Measurements from ENCODE around the gene IFITM2.
"Not testable (repeated sequence)": the region's sequence is repeated elsewhere in the genome, so short reads cannot be mapped to it uniquely, and the experiment has no call there.

Gene IFITM2

DNA sequence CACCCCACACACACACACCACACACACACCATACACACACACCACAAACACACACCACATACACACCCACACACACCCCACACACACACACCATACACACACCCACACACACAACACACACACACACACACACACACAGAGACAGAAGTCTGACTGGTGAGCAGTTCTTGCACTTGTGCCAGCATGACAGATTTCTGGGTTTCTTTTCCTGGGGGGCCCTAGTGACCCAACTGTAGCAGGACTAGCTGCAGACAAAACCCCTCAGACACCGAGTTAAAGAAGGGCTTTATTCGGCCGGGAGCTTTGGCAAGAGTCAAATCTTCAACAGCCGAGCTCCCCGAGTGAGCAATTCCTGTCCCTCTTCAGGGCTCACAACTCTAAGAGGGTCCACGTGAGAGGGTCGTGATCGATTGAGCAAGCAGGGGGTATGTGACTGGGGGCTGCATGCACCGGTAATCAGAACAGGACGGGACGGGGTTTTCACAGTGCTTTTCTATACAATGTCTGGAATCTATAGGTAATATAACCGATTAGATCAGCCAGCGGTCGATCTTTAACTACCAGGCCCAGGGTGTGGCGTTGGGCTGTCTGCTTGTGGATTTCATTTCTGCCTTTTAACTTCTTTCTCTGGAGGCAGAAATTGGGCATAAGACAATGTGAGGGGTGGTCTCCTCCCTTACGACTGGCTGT, 42.6 kb downstream of the IFITM2 start:
- H3K27ac ChIP-seq (ENCODE audit: low read depth in 2 of 2, low read length in 2 of 2), result peak overlapping the region in 1 of 2 donors; percentile 31
- H3K36me3 ChIP-seq (ENCODE audit: control insufficient read depth in 2 of 2, insufficient read depth in 2 of 2, low read length in 2 of 2); H3K4me3 ChIP-seq (ENCODE audit: low read length in 2 of 2); H3K27me3 ChIP-seq (ENCODE audit: control insufficient read depth in 2 of 2, insufficient read depth in 2 of 2, low read length in 2 of 2); H3K9me3 ChIP-seq (ENCODE audit: control insufficient read depth in 2 of 2, low read length in 2 of 2); H3K9ac ChIP-seq (ENCODE audit: low read depth in 1 of 2, low read length in 2 of 2): not testable (repeated sequence)
- H3K4me1 ChIP-seq (ENCODE audit: control insufficient read depth in 2 of 2, insufficient read depth in 2 of 2, low read length in 2 of 2), result peaks cover 10 to 16% of the 10 kb centered on the region in 2 donors

DNA sequence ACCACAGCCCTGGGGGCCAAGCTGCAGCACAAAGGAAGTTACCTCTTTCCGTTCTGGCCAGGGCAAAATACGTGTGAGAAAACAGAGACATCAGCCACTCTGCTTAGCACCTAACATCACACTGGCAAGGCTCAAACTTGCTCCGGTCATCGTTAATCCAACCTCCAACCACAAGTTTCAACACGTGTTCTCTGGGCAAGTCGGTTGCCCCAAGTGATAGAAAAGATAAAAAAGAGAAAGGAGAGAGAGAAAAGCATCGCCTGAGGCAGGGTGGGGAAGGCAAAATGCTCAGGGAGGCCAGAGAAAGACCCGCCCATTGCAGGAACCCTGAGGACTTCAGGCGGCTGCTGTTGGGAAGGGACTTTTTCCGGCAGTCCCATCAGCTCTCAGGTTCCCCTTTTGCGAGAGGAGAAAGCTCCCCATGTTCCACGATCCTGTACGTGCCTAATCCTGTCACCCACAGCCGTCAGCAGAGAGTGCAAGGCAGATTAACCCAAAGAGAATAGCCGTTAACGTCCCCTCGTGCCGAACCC, 43.2 kb downstream of the IFITM2 start:
- no peaks in the 10 kb centered on the region for H3K9me3 ChIP-seq (ENCODE audit: control insufficient read depth in 2 of 2, low read length in 2 of 2)
- H3K4me3 ChIP-seq (ENCODE audit: low read length in 2 of 2), result no peak overlapping the region
- peak overlapping the region in 1 of 2 donors; percentile 45 for H3K9ac ChIP-seq (ENCODE audit: low read depth in 1 of 2, low read length in 2 of 2)
- H3K4me1 ChIP-seq (ENCODE audit: control insufficient read depth in 2 of 2, insufficient read depth in 2 of 2, low read length in 2 of 2), result peaks cover 15 to 22% of the 10 kb centered on the region in 2 donors
- no peaks in the 10 kb centered on the region for H3K36me3 ChIP-seq (ENCODE audit: control insufficient read depth in 2 of 2, insufficient read depth in 2 of 2, low read length in 2 of 2)
- H3K27me3 ChIP-seq (ENCODE audit: control insufficient read depth in 2 of 2, insufficient read depth in 2 of 2, low read length in 2 of 2), result no peaks in the 10 kb centered on the region
- peak overlapping the region in 1 of 2 donors; percentile 31 for H3K27ac ChIP-seq (ENCODE audit: low read depth in 2 of 2, low read length in 2 of 2)

DNA sequence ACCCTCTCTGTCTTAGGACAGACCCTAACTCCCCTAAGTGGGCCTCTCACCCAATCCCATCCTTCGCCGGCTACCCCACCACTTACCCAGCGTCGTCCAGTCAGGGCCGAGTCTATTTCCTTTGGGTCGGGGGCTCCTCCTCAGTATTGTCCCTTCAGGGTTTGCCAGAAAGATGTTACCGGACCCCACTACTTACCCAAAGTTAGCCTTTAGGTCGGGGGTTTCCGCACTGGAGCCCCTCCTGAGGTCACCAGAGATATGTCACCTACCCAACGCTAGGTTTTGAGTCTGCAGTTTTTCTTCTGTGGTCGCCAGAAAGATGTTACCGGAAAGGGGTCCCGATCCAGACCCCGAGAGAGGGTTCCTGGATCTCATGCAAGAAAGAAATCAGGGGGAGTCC, 43.8 kb downstream of the IFITM2 start:
- no peaks in the 10 kb centered on the region for H3K9me3 ChIP-seq (ENCODE audit: control insufficient read depth in 2 of 2, low read length in 2 of 2)
- no peak overlapping the region for H3K27ac ChIP-seq (ENCODE audit: low read depth in 2 of 2, low read length in 2 of 2)
- no peak overlapping the region for H3K4me3 ChIP-seq (ENCODE audit: low read length in 2 of 2)
- H3K27me3 ChIP-seq (ENCODE audit: control insufficient read depth in 2 of 2, insufficient read depth in 2 of 2, low read length in 2 of 2), result no peaks in the 10 kb centered on the region
- H3K4me1 ChIP-seq (ENCODE audit: control insufficient read depth in 2 of 2, insufficient read depth in 2 of 2, low read length in 2 of 2), result peaks cover 15 to 22% of the 10 kb centered on the region in 2 donors
- H3K9ac ChIP-seq (ENCODE audit: low read depth in 1 of 2, low read length in 2 of 2), result no peak overlapping the region
- no peaks in the 10 kb centered on the region for H3K36me3 ChIP-seq (ENCODE audit: control insufficient read depth in 2 of 2, insufficient read depth in 2 of 2, low read length in 2 of 2)

DNA sequence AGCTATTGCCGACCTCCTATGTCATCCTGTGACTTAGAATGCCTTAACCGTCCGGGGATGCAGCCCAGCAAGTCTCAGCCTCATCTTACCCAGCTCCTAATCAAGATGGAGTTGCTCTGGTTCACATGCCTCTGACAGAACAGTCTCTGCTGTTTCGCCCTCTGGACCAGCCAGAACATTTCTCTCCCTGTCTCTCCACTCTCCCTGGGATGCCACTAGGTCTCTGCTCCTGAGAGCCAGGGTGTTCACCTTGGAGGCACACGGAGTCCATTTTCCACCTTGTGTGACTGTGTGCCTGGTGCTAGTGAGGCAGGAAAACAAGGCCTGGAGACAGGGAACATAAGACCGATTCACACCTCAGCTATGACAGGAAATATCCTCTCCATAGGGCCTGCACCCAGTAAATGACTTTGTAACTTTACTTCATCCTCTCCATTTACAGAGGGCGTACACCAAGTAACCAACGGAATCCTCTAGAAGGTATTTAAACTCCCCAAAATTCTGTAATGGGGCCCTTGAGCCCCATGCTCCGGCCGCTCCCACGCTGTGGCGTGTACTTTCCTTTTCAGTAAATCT, 44.9 kb downstream of the IFITM2 start:
- H3K27ac ChIP-seq (ENCODE audit: low read depth in 2 of 2, low read length in 2 of 2), result peak overlapping the region; percentile 73 to 78
- H3K27me3 ChIP-seq (ENCODE audit: control insufficient read depth in 2 of 2, insufficient read depth in 2 of 2, low read length in 2 of 2), result peaks cover 0 to 5% of the 10 kb centered on the region in 2 donors
- no peak overlapping the region for H3K4me3 ChIP-seq (ENCODE audit: low read length in 2 of 2)
- peak overlapping the region in 1 of 2 donors; percentile 36 for H3K9ac ChIP-seq (ENCODE audit: low read depth in 1 of 2, low read length in 2 of 2)
- peaks cover 15 to 22% of the 10 kb centered on the region in 2 donors for H3K4me1 ChIP-seq (ENCODE audit: control insufficient read depth in 2 of 2, insufficient read depth in 2 of 2, low read length in 2 of 2)
- no peaks in the 10 kb centered on the region for H3K9me3 ChIP-seq (ENCODE audit: control insufficient read depth in 2 of 2, low read length in 2 of 2)
- no peaks in the 10 kb centered on the region for H3K36me3 ChIP-seq (ENCODE audit: control insufficient read depth in 2 of 2, insufficient read depth in 2 of 2, low read length in 2 of 2)

DNA sequence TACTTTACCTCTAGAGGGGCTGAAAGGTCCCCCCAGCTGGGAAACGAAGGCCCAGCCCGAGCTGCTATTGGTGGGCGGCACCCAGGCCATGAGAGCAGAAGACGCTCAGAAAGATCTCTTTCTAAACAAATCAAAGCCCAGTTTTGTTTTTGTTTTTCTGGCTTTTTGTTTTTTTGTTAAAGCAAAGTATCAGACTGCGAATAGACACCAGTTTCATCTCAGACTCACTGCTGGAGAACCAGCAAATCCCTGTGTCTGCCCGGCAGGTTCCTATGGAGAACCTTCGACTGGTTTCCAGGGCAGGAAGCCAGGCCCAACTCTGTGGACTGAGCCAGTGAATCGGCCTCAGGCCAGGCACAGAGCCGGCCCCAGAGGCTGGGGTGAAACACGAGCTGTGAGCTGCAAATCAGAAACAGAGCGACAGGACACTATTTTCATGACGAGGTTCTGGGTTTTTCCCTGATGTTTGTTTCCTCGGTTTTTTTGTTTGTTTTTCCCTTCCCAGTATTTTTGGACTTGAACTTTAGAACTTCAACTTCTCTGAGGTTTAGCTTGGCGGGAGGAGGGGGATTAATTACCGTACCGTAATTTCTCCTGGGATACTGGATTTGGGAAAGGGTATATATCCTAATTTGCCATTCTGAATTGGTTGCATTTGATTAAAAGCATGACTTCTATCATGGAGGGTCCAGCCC, 45.7 kb downstream of the IFITM2 start:
- Histone ChIP-seq H3K9ac (ENCODE audit: low read depth in 1 of 2, low read length in 2 of 2) (peak overlapping the region in 1 of 2 donors; percentile 36), H3K4me3 (ENCODE audit: low read length in 2 of 2) (no peak overlapping the region), H3K9me3 (ENCODE audit: control insufficient read depth in 2 of 2, low read length in 2 of 2) (no peaks in the 10 kb centered on the region), H3K36me3 (ENCODE audit: control insufficient read depth in 2 of 2, insufficient read depth in 2 of 2, low read length in 2 of 2) (no peaks in the 10 kb centered on the region), H3K27ac (ENCODE audit: low read depth in 2 of 2, low read length in 2 of 2) (peak overlapping the region; percentile 73 to 78), H3K27me3 (ENCODE audit: control insufficient read depth in 2 of 2, insufficient read depth in 2 of 2, low read length in 2 of 2) (peaks cover 0 to 5% of the 10 kb centered on the region in 2 donors), H3K4me1 (ENCODE audit: control insufficient read depth in 2 of 2, insufficient read depth in 2 of 2, low read length in 2 of 2) (peaks cover 15 to 22% of the 10 kb centered on the region in 2 donors)

DNA sequence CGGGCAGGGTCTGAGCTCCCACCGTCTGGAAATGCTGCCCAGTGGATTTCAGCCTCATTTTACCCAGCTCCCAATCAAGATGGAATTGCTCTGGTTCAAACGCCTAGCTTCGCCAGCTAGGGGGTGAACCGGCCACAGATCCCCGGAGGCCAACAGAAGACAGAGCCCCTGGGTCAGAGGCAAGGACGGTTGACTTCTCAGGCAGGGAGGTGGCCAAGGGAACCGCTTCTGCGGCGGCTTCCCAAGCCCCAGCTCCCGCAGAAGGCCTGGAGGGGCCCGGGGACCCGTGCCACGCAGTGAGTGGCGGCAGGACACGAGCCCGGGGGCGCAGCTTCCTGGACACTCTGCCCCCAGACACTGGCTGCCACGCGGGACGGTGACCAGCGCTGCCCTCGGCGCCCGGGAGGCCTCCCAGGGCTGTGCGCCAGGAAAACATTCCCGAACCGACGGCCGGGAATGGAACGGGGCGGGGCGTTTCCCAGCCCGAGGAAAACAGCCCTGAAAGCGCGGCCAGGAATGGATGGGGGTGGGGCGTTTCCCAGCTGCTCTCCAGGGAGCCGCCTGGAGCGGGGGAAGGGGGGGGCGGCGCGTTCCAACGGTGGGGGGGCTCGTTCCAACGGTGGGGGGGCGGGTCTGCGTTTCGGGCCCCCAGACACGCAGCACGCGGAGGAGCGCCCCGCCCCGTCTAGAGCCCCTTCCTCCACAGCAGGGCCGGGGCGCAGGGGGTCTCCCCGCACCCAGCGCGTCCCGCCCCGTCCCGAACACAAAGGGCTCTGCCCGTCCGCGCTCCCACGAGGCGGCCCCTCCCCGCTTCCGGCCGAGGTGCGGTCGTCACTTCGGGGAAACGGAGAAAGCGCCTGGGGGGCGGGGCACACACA, 48.2 kb downstream of the IFITM2 start:
- H3K4me3 ChIP-seq (ENCODE audit: low read length in 2 of 2), result peak overlapping the region; percentile 54 to 56
- H3K27me3 ChIP-seq (ENCODE audit: control insufficient read depth in 2 of 2, insufficient read depth in 2 of 2, low read length in 2 of 2), result peaks cover 0 to 5% of the 10 kb centered on the region in 2 donors
- peak overlapping the region; percentile 95 for H3K27ac ChIP-seq (ENCODE audit: low read depth in 2 of 2, low read length in 2 of 2)
- H3K9ac ChIP-seq (ENCODE audit: low read depth in 1 of 2, low read length in 2 of 2), result peak overlapping the region; percentile 61 to 81
- no peaks in the 10 kb centered on the region for H3K36me3 ChIP-seq (ENCODE audit: control insufficient read depth in 2 of 2, insufficient read depth in 2 of 2, low read length in 2 of 2)
- peaks cover 0 to 1% of the 10 kb centered on the region in 2 donors for H3K9me3 ChIP-seq (ENCODE audit: control insufficient read depth in 2 of 2, low read length in 2 of 2)
- peaks cover 15 to 22% of the 10 kb centered on the region in 2 donors for H3K4me1 ChIP-seq (ENCODE audit: control insufficient read depth in 2 of 2, insufficient read depth in 2 of 2, low read length in 2 of 2)

DNA sequence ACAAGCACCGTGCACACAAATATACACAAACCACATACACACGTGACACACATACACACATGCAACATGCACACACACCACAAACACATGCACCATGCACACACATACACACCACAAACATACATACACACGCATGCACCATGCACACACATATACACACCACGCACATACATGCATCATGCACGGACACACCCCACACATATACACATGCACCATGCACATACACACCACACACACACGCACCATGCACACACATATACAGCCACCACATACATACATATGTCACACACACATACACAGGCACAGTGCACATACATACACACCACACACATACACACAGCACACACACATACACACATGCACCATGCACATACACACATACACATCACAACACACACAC, 49.0 kb downstream of the IFITM2 start:
- H3K4me1 ChIP-seq (ENCODE audit: control insufficient read depth in 2 of 2, insufficient read depth in 2 of 2, low read length in 2 of 2), result peaks cover 12 to 18% of the 10 kb centered on the region in 2 donors
- no peak overlapping the region for H3K4me3 ChIP-seq (ENCODE audit: low read length in 2 of 2)
- H3K9ac ChIP-seq (ENCODE audit: low read depth in 1 of 2, low read length in 2 of 2), result no peak overlapping the region
- no peaks in the 10 kb centered on the region for H3K36me3 ChIP-seq (ENCODE audit: control insufficient read depth in 2 of 2, insufficient read depth in 2 of 2, low read length in 2 of 2)
- peaks cover 0 to 5% of the 10 kb centered on the region in 2 donors for H3K27me3 ChIP-seq (ENCODE audit: control insufficient read depth in 2 of 2, insufficient read depth in 2 of 2, low read length in 2 of 2)
- H3K9me3 ChIP-seq (ENCODE audit: control insufficient read depth in 2 of 2, low read length in 2 of 2), result peaks cover 0 to 4% of the 10 kb centered on the region in 2 donors
- H3K27ac ChIP-seq (ENCODE audit: low read depth in 2 of 2, low read length in 2 of 2), result no peak overlapping the region

DNA sequence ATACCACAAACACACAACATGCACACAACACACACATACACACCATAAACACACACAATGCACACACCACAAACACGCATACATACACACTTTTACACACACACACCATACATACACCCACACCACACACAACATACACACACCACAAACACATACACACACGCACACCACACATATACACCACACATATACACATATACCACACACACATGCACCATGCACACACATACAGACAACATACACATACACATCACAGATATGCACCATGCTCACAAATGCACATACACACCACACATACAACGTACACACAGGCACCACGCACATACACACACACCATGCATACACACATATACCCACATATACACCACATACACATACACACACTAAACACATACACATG, 50.0 kb downstream of the IFITM2 start:
- Histone ChIP-seq H3K9me3 (ENCODE audit: control insufficient read depth in 2 of 2, low read length in 2 of 2) (peaks cover 0 to 4% of the 10 kb centered on the region in 2 donors), H3K27ac (ENCODE audit: low read depth in 2 of 2, low read length in 2 of 2) (no peak overlapping the region), H3K4me1 (ENCODE audit: control insufficient read depth in 2 of 2, insufficient read depth in 2 of 2, low read length in 2 of 2) (peaks cover 12 to 18% of the 10 kb centered on the region in 2 donors), H3K4me3 (ENCODE audit: low read length in 2 of 2) (no peak overlapping the region), H3K27me3 (ENCODE audit: control insufficient read depth in 2 of 2, insufficient read depth in 2 of 2, low read length in 2 of 2) (peaks cover 0 to 5% of the 10 kb centered on the region in 2 donors), H3K9ac (ENCODE audit: low read depth in 1 of 2, low read length in 2 of 2) (no peak overlapping the region), H3K36me3 (ENCODE audit: control insufficient read depth in 2 of 2, insufficient read depth in 2 of 2, low read length in 2 of 2) (no peaks in the 10 kb centered on the region)

DNA sequence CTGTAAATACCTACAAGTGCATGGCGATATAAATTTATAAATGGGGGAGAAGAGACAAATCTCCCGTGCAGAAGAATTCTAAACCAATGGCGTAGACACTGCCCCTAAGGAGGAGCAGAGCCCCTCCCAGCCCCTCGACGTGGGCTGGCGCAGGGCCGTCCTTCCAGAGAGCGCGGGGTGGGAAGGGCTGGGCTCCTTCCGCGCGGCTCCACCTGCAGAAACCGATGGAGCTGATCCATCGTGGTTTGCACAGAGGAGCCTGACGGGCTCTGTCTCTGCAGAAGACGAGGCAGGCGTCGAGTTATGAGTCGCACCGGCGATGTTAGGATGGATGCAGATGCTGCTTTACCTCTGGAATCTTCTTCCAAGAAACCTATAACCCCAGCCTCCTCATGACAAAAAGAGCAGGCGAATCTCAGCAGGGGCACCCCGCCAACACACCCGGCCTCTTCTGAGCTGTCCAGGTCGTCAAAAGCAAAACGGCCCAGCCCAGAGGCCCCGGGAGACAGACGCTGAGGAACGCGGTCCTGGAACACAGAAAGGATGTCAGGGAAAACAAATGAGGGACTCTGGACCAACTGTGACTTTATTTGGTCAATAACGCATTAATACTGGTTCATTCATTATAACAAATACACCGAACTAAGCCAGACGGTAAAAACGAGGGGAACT, 50.6 kb downstream of the IFITM2 start:
- peaks cover 0 to 4% of the 10 kb centered on the region in 2 donors for H3K9me3 ChIP-seq (ENCODE audit: control insufficient read depth in 2 of 2, low read length in 2 of 2)
- no peak overlapping the region for H3K4me3 ChIP-seq (ENCODE audit: low read length in 2 of 2)
- H3K27ac ChIP-seq (ENCODE audit: low read depth in 2 of 2, low read length in 2 of 2), result no peak overlapping the region
- H3K4me1 ChIP-seq (ENCODE audit: control insufficient read depth in 2 of 2, insufficient read depth in 2 of 2, low read length in 2 of 2), result peaks cover 12 to 15% of the 10 kb centered on the region in 2 donors
- H3K27me3 ChIP-seq (ENCODE audit: control insufficient read depth in 2 of 2, insufficient read depth in 2 of 2, low read length in 2 of 2), result peaks cover 0 to 5% of the 10 kb centered on the region in 2 donors
- H3K36me3 ChIP-seq (ENCODE audit: control insufficient read depth in 2 of 2, insufficient read depth in 2 of 2, low read length in 2 of 2), result no peaks in the 10 kb centered on the region
- no peak overlapping the region for H3K9ac ChIP-seq (ENCODE audit: low read depth in 1 of 2, low read length in 2 of 2)
